NOMO-1 treated with DMSO at 0.1 percent for 48 hours (cell line): ENCODE measurements around the gene DVL1.
"Not testable (repeated sequence)": the region's sequence is repeated elsewhere in the genome, so short reads cannot be mapped to it uniquely, and the experiment has no call there.

Source experiments
- DNase-seq: peaks from one replicate; lab custom pipeline; 2025; ENCODE audit not compliant: unreplicated experiment; lab: John Stamatoyannopoulos, UW

Gene DVL1

GRCh38 chr1:1328254-1328653 lies 21.0 kb downstream of the DVL1 start:
- no peak for DNase-seq

- DNase-seq = no peak
Measured at GRCh38 chr1:1327291-1327690, 21.9 kb downstream of the DVL1 start.

GRCh38 chr1:1326075-1326605 lies 23.1 kb downstream of the DVL1 start:
- no peak for DNase-seq

GRCh38 chr1:1325288-1326074 lies 23.7 kb downstream of the DVL1 start:
- DNase-seq = no peak

GRCh38 chr1:1324524-1325287 lies 24.5 kb downstream of the DVL1 start, which contains the start of the genes CPTP and INTS11:
TSS of gene CPTP (plus strand) at chr1:1324802. CDS start at chr1:1326911, 2,109 bp downstream.
TSS of gene INTS11 (minus strand) at chr1:1324660. CDS start at chr1:1324608, 52 bp downstream.
- DNase-seq = peak; percentile 84

GRCh38 chr1:1324084-1324523 lies 25.1 kb downstream of the DVL1 start:
- no peak for DNase-seq

GRCh38 chr1:1322952-1323351 lies 26.3 kb downstream of the DVL1 start:
- no peak for DNase-seq

GRCh38 chr1:1322418-1322817 lies 26.8 kb downstream of the DVL1 start:
- no peak for DNase-seq

- DNase-seq = no peak
Measured at GRCh38 chr1:1321477-1321876, 27.7 kb downstream of the DVL1 start.

- no peak for DNase-seq
Measured at GRCh38 chr1:1320666-1321448, 28.4 kb downstream of the DVL1 start.

- no peak for DNase-seq
Measured at GRCh38 chr1:1319646-1319941, 29.6 kb downstream of the DVL1 start.

GRCh38 chr1:1318777-1319645 lies 30.2 kb downstream of the DVL1 start:
- no peak for DNase-seq

GRCh38 chr1:1318131-1318652 lies 31.0 kb downstream of the DVL1 start:
- no peak for DNase-seq

- no peak for DNase-seq
Measured at GRCh38 chr1:1317420-1317819, 31.8 kb downstream of the DVL1 start.

- DNase-seq = not testable (repeated sequence)
Measured at GRCh38 chr1:1316199-1316598, 33.0 kb downstream of the DVL1 start.

- DNase-seq = no peak
Measured at GRCh38 chr1:1315435-1315954, 33.7 kb downstream of the DVL1 start.

GRCh38 chr1:1314678-1315335 lies 34.4 kb downstream of the DVL1 start:
- DNase-seq = no peak

GRCh38 chr1:1314237-1314586 lies 35.0 kb downstream of the DVL1 start:
- no peak for DNase-seq

GRCh38 chr1:1313500-1314236 lies 35.5 kb downstream of the DVL1 start:
- no peak for DNase-seq
